GM19452 (cell line): ENCODE data around the gene ITFG2.
"Not testable (repeated sequence)": the region's sequence is repeated elsewhere in the genome, so short reads cannot be mapped to it uniquely, and the experiment has no call there.

ENCODE experiments used
- ATAC-seq: cut with Tn5 transposase; IDR thresholded peaks from one replicate; pipeline ENCODE4 v1.9.1; 2021; ENCODE audit not compliant: unreplicated experiment

Gene ITFG2

GRCh38 chr12:2812290-2813213 is at the start of gene ITFG2:
Gene ITFG2, plus strand, starts transcription at chr12:2812668. Its CDS starts 93 bp downstream, at chr12:2812761.
- ATAC-seq, result peak; percentile 96

GRCh38 chr12:2764398-2764797 is 48.1 kb upstream of the ITFG2 start:
- no peak for ATAC-seq

- no peak for ATAC-seq
Measured at GRCh38 chr12:2765052-2765451, 47.4 kb upstream of the ITFG2 start.

GRCh38 chr12:2765608-2766007 is 46.9 kb upstream of the ITFG2 start:
- ATAC-seq, result no peak

- ATAC-seq, result no peak
Measured at GRCh38 chr12:2768224-2768961, 44.1 kb upstream of the ITFG2 start.

- no peak for ATAC-seq
Measured at GRCh38 chr12:2769866-2770533, 42.5 kb upstream of the ITFG2 start.

GRCh38 chr12:2770544-2770943 is 41.9 kb upstream of the ITFG2 start:
- not testable (repeated sequence) for ATAC-seq

GRCh38 chr12:2772370-2772769 is 40.1 kb upstream of the ITFG2 start:
- ATAC-seq, result no peak

GRCh38 chr12:2773199-2773875 is 39.1 kb upstream of the ITFG2 start:
- no peak for ATAC-seq

GRCh38 chr12:2775431-2775830 is 37.0 kb upstream of the ITFG2 start:
- ATAC-seq, result no peak

- no peak for ATAC-seq
Measured at GRCh38 chr12:2776129-2776806, 36.2 kb upstream of the ITFG2 start.

GRCh38 chr12:2779281-2779680 is 33.2 kb upstream of the ITFG2 start:
- no peak for ATAC-seq

- ATAC-seq, result no peak
Measured at GRCh38 chr12:2783936-2784600, 28.4 kb upstream of the ITFG2 start.

GRCh38 chr12:2785017-2785416 is 27.5 kb upstream of the ITFG2 start:
- no peak for ATAC-seq

- no peak for ATAC-seq
Measured at GRCh38 chr12:2791089-2791488, 21.4 kb upstream of the ITFG2 start.

- no peak for ATAC-seq
Measured at GRCh38 chr12:2792671-2793500, 19.6 kb upstream of the ITFG2 start.

- ATAC-seq, result no peak
Measured at GRCh38 chr12:2793561-2793960, 18.9 kb upstream of the ITFG2 start.

- ATAC-seq, result peak; percentile 4
Measured at GRCh38 chr12:2794191-2794735, 18.2 kb upstream of the ITFG2 start.
